Measurements from ENCODE around the gene KLRB1.

KLRB1 gene

GRCh38 chr12:9606736-9607372 is 862 bp downstream of the KLRB1 start:
- TF ChIP-seq FOXP2 (optimal IDR thresholded peaks at IDR 0.05; ENCODE audit: borderline replicate concordance, extremely low read depth, extremely low read length, insufficient read depth) (no peak), TAF1 (IDR thresholded peaks at IDR 0.05; ENCODE audit: borderline replicate concordance, insufficient read depth, low read length) (no peak), SIN3A (IDR thresholded peaks at IDR 0.05; ENCODE audit: borderline replicate concordance, insufficient read depth, low read length) (no peak), POLR2AphosphoS5 (IDR thresholded peaks at IDR 0.05; ENCODE audit: low read depth, low read length) (no peak)
- TF ChIP-seq, protein P1, sequence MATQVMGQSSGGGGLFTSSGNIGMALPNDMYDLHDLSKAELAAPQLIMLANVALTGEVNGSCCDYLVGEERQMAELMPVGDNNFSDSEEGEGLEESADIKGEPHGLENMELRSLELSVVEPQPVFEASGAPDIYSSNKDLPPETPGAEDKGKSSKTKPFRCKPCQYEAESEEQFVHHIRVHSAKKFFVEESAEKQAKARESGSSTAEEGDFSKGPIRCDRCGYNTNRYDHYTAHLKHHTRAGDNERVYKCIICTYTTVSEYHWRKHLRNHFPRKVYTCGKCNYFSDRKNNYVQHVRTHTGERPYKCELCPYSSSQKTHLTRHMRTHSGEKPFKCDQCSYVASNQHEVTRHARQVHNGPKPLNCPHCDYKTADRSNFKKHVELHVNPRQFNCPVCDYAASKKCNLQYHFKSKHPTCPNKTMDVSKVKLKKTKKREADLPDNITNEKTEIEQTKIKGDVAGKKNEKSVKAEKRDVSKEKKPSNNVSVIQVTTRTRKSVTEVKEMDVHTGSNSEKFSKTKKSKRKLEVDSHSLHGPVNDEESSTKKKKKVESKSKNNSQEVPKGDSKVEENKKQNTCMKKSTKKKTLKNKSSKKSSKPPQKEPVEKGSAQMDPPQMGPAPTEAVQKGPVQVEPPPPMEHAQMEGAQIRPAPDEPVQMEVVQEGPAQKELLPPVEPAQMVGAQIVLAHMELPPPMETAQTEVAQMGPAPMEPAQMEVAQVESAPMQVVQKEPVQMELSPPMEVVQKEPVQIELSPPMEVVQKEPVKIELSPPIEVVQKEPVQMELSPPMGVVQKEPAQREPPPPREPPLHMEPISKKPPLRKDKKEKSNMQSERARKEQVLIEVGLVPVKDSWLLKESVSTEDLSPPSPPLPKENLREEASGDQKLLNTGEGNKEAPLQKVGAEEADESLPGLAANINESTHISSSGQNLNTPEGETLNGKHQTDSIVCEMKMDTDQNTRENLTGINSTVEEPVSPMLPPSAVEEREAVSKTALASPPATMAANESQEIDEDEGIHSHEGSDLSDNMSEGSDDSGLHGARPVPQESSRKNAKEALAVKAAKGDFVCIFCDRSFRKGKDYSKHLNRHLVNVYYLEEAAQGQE (IDR thresholded peaks at IDR 0.05; ENCODE audit: insufficient read depth in 1 of 2, low read depth in 2 of 2, low read length in 2 of 2) = no peak

DNA sequence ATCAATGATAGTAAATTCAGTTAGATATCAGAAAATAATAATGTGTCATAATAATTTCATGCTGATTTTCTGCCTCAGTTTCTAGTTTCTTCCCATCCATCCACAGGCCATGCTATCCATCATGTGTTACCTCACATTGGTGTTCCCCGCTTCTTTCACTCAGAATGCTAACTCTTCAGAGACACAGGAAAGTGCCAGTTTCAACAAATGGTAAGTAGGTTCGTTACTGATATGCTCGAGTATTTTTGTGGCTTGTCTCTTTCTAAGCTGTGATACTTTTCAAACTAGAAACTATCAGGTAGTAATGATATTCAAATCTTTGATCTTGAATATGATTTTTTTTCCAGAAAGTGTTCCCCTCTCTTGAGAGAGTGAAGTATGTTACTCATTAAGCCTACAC is 1.5 kb downstream of the KLRB1 start:
- TF ChIP-seq POLR2AphosphoS5 (IDR thresholded peaks at IDR 0.05; ENCODE audit: low read depth, low read length) = no peak
- TF ChIP-seq, protein P1 (IDR thresholded peaks at IDR 0.05; ENCODE audit: insufficient read depth in 1 of 2, low read depth in 2 of 2, low read length in 2 of 2) = no peak
- TF ChIP-seq TAF1 (IDR thresholded peaks at IDR 0.05; ENCODE audit: borderline replicate concordance, insufficient read depth, low read length) = no peak
- TF ChIP-seq FOXP2 (optimal IDR thresholded peaks at IDR 0.05; ENCODE audit: borderline replicate concordance, extremely low read depth, extremely low read length, insufficient read depth) = no peak
- TF ChIP-seq SIN3A (IDR thresholded peaks at IDR 0.05; ENCODE audit: borderline replicate concordance, insufficient read depth, low read length) = no peak

GRCh38 chr12:9605483-9605882 is 2.2 kb downstream of the KLRB1 start:
- no peak for TF ChIP-seq POLR2AphosphoS5 (IDR thresholded peaks at IDR 0.05; ENCODE audit: low read depth, low read length)

- TF ChIP-seq POLR2AphosphoS5 (IDR thresholded peaks at IDR 0.05; ENCODE audit: low read depth, low read length) (no peak), SIN3A (IDR thresholded peaks at IDR 0.05; ENCODE audit: borderline replicate concordance, insufficient read depth, low read length) (no peak), TAF1 (IDR thresholded peaks at IDR 0.05; ENCODE audit: borderline replicate concordance, insufficient read depth, low read length) (no peak), FOXP2 (optimal IDR thresholded peaks at IDR 0.05; ENCODE audit: borderline replicate concordance, extremely low read depth, extremely low read length, insufficient read depth) (no peak)
These were observed 3.4 kb downstream of the KLRB1 start for GRCh38 chr12:9604287-9604686.

- TF ChIP-seq FOXP2 (optimal IDR thresholded peaks at IDR 0.05; ENCODE audit: borderline replicate concordance, extremely low read depth, extremely low read length, insufficient read depth) = no peak
- no peak for TF ChIP-seq POLR2AphosphoS5 (IDR thresholded peaks at IDR 0.05; ENCODE audit: low read depth, low read length)
- no peak for TF ChIP-seq TAF1 (IDR thresholded peaks at IDR 0.05; ENCODE audit: borderline replicate concordance, insufficient read depth, low read length)
- TF ChIP-seq, protein P1 (IDR thresholded peaks at IDR 0.05; ENCODE audit: insufficient read depth in 1 of 2, low read depth in 2 of 2, low read length in 2 of 2) = no peak
- no peak for TF ChIP-seq SIN3A (IDR thresholded peaks at IDR 0.05; ENCODE audit: borderline replicate concordance, insufficient read depth, low read length)
These were observed 9.4 kb downstream of the KLRB1 start for GRCh38 chr12:9598363-9598762.

DNA sequence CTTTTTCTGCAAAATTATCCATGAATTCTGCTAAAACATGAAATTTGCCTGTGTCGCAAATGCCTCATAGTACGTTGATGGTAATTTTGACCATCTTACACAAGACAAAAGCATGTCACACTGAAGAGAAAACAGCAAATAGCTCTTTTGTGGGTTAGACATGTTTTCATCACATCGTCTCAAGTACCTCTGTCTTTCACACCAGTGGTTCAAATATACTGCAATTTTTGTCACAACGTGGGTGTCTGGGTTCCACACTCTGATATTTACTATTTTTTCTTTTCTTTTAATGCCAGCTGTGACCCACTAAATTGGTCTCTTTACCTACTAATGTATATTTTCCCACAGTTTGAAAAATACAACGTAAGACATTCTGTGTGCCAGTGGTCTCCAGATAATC is 10.4 kb downstream of the KLRB1 start:
- no peak for TF ChIP-seq POLR2AphosphoS5 (IDR thresholded peaks at IDR 0.05; ENCODE audit: low read depth, low read length)
- TF ChIP-seq, protein P1 (IDR thresholded peaks at IDR 0.05; ENCODE audit: insufficient read depth in 1 of 2, low read depth in 2 of 2, low read length in 2 of 2) = no peak
- TF ChIP-seq SIN3A (IDR thresholded peaks at IDR 0.05; ENCODE audit: borderline replicate concordance, insufficient read depth, low read length) = no peak
- no peak for TF ChIP-seq TAF1 (IDR thresholded peaks at IDR 0.05; ENCODE audit: borderline replicate concordance, insufficient read depth, low read length)
- no peak for TF ChIP-seq FOXP2 (optimal IDR thresholded peaks at IDR 0.05; ENCODE audit: borderline replicate concordance, extremely low read depth, extremely low read length, insufficient read depth)
